Esophagus (tissue), 2 donors: ENCODE results near the gene PSMA4. TPM values are rescaled to one million over a fixed set of nuclear protein-coding genes. Genes with fewer than 3 reads are reported as not detected.
"Not testable (repeated sequence)": the region's sequence is repeated elsewhere in the genome, so short reads cannot be mapped to it uniquely, and the experiment has no call there.

Experiments used
- H3K27ac ChIP-seq, 2 donors: one replicate each; pipeline ENCODE4 v1.5.1; 2013; ENCODE audit warnings: low read depth in 2 of 2, mild to moderate bottlenecking in 2 of 2, inconsistent platforms in 1 of 2, low read length in 1 of 2, moderate library complexity in 1 of 2
- H3K27me3 ChIP-seq, 2 donors: one replicate each; pipeline ENCODE4 v1.6.1; 2013; ENCODE audit warnings: low read length in 2 of 2, control low read depth in 1 of 2, mild to moderate bottlenecking in 1 of 2; ENCODE audit not compliant: insufficient read depth in 2 of 2, control insufficient read depth in 1 of 2
- H3K36me3 ChIP-seq, 2 donors: one replicate each; pipeline ENCODE4 v1.6.1; 2013; ENCODE audit warnings: low read length in 1 of 2; ENCODE audit not compliant: control insufficient read depth in 2 of 2, insufficient read depth in 2 of 2
- H3K4me1 ChIP-seq, 2 donors: one replicate each; pipeline ENCODE4 v1.6.1; 2013; ENCODE audit warnings: low read length in 1 of 2; ENCODE audit not compliant: control insufficient read depth in 2 of 2, insufficient read depth in 2 of 2
- H3K4me3 ChIP-seq, 2 donors: one replicate each; pipeline ENCODE4 v1.5.1; 2013; ENCODE audit warnings: low read length in 2 of 2, mild to moderate bottlenecking in 2 of 2, low read depth in 1 of 2, moderate library complexity in 1 of 2
- H3K9me3 ChIP-seq, 2 donors: one replicate each; pipeline ENCODE4 v1.6.1; 2013; ENCODE audit warnings: mild to moderate bottlenecking in 2 of 2, low read depth in 1 of 2, low read length in 1 of 2, moderate library complexity in 1 of 2; ENCODE audit not compliant: control insufficient read depth in 2 of 2, insufficient read depth in 1 of 2
- WGBS, 2 donors: extraction: QIAGEN DNeasy Blood & Tissue Kit; methylation state at CpG; one replicate each; pipeline ENCODE4 v1.1.7; 2013; 5-methylcytosine and 5-hydroxymethylcytosine counted together
- polyA plus RNA-seq, 2 donors: library from polyadenylated mRNA; stranded (reverse); fragments of 200-250 nt; gene quantifications; one replicate each; pipeline ENCODE4 v1.2.3, GENCODE V29; 2013
- donor health status: healthy with polysubstance abuse.
- donor health status: Bipolar disorder and iron deficiency.

Gene PSMA4
- polyA plus RNA-seq, 2 donors: 109 to 188 TPM

DNA sequence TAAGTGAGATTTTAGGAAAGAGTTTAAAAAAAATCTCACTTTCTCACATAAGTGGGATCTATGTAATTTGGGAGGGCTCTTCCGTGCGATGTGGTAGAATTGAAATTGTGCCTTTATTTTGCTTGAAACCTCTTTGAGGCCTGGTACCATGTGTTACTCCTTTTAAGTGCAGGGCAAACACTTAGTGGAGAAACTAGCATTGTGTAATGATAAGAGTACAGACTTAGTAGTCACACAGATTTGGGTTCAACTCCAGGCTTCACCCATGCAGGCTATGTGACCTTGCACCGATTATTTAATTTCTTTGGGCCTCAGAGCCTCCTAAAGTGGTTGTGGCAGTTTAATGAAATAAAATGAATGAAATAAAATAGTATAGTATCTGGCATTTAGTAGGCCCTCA, 2.4 kb downstream of the PSMA4 start:
- 93 to 97% methylated on average over 3 of the region's 3 CpGs for WGBS, 2 donors
- Histone ChIP-seq H3K27ac (no peak overlapping the region), H3K36me3 (peaks cover 4 to 5% of the 10 kb centered on the region in 2 donors), H3K4me1 (peaks cover 0 to 2% of the 10 kb centered on the region in 2 donors), H3K27me3 (no peaks in the 10 kb centered on the region), H3K9me3 (no peaks in the 10 kb centered on the region), H3K4me3 (no peak overlapping the region)

GRCh38 chr15:78550194-78550593, 9.9 kb downstream of the PSMA4 start:
- Histone ChIP-seq H3K27ac (no peak overlapping the region), H3K9me3 (no peaks in the 10 kb centered on the region), H3K27me3 (no peaks in the 10 kb centered on the region), H3K36me3 (peaks cover 13 to 21% of the 10 kb centered on the region in 2 donors), H3K4me1 (no peaks in the 10 kb centered on the region), H3K4me3 (no peak overlapping the region)
- 79 to 87% methylated on average over 6 of the region's 6 CpGs for WGBS, 2 donors

GRCh38 chr15:78550815-78551214, 10.6 kb downstream of the PSMA4 start:
- Histone ChIP-seq H3K27me3 (no peaks in the 10 kb centered on the region), H3K36me3 (peaks cover 13 to 21% of the 10 kb centered on the region in 2 donors), H3K4me1 (no peaks in the 10 kb centered on the region), H3K27ac (no peak overlapping the region), H3K4me3 (no peak overlapping the region), H3K9me3 (no peaks in the 10 kb centered on the region)
- WGBS, 2 donors: 70 to 77% methylated on average over 3 of the region's 3 CpGs

DNA sequence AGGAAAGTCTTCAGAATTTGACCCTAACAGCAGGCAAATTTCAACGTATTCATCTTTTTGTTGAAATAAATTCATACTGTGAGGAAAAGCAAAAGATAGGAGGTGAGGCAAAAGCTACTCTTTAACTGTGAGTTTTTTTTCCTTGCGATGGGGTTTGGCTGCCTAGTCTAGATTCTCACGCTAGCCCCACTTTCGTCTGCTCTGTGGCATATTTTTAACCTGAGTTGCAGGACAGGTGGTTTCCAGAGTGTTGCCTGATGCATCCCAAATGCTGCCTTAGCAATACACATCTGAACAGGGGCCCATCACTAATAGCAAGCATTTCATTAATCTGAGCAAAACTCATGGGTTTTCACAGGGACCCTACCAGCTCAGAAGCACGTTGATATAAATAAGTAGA, 11.7 kb downstream of the PSMA4 start:
- H3K36me3 ChIP-seq: peaks cover 9 to 20% of the 10 kb centered on the region in 2 donors

GRCh38 chr15:78552597-78552996, 12.4 kb downstream of the PSMA4 start:
- no peaks in the 10 kb centered on the region for H3K4me1 ChIP-seq
- no peak overlapping the region for H3K4me3 ChIP-seq
- H3K36me3 ChIP-seq: peaks cover 9 to 19% of the 10 kb centered on the region in 2 donors
- no peaks in the 10 kb centered on the region for H3K27me3 ChIP-seq
- 71 to 77% methylated on average over 5 of the region's 5 CpGs for WGBS, 2 donors
- no peaks in the 10 kb centered on the region for H3K9me3 ChIP-seq
- H3K27ac ChIP-seq: no peak overlapping the region

More for the DNA sequence above, 11.7 kb downstream of the PSMA4 start:
- H3K4me3 ChIP-seq: no peak overlapping the region
- H3K27me3 ChIP-seq: no peaks in the 10 kb centered on the region
- no peak overlapping the region for H3K27ac ChIP-seq
- H3K9me3 ChIP-seq: no peaks in the 10 kb centered on the region
- 79 to 84% methylated on average over 5 of the region's 5 CpGs for WGBS, 2 donors
- no peaks in the 10 kb centered on the region for H3K4me1 ChIP-seq

- H3K27ac ChIP-seq, H3K9me3 ChIP-seq, H3K36me3 ChIP-seq, H3K4me3 ChIP-seq, H3K4me1 ChIP-seq, H3K27me3 ChIP-seq: not testable (repeated sequence)
- WGBS, 2 donors: 92 to 95% methylated on average over 10 of the region's 10 CpGs
These were observed 20.0 kb downstream of the PSMA4 start for GRCh38 chr15:78560201-78560600.

- H3K36me3 ChIP-seq: no peaks in the 10 kb centered on the region
- WGBS, 2 donors: 80 to 87% methylated on average over 5 of the region's 5 CpGs
- no peaks in the 10 kb centered on the region for H3K27me3 ChIP-seq
- no peaks in the 10 kb centered on the region for H3K9me3 ChIP-seq
- H3K4me1 ChIP-seq: peaks cover 0 to 3% of the 10 kb centered on the region in 2 donors
- no peak overlapping the region for H3K4me3 ChIP-seq
- H3K27ac ChIP-seq: no peak overlapping the region
These were observed 21.2 kb downstream of the PSMA4 start for GRCh38 chr15:78561490-78561889.

DNA sequence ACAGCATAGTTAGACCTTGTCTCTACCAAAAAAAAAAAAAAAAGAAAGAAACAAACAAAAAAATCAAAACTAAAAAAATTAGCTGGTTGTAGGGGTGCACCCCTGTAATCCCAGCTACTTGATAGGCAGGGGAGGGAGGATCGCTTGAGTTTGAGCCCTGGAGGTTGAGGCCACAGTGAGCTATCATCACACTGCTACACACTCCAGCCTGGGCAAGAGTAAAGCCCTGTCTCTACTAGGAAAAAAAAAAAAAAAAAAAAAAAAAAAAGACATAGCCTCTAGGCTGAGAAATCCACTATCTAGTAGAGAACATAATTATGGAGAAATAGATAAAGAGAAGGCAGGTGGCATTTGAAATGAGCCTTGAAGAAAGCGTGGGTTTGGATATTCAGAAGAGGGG, 22.8 kb downstream of the PSMA4 start:
- WGBS, 2 donors: 90 to 91% methylated on average over 2 of the region's 2 CpGs
- Histone ChIP-seq H3K27ac (no peak overlapping the region), H3K27me3 (no peaks in the 10 kb centered on the region), H3K9me3 (no peaks in the 10 kb centered on the region), H3K4me1 (peaks cover 0 to 3% of the 10 kb centered on the region in 2 donors), H3K4me3 (no peak overlapping the region), H3K36me3 (no peaks in the 10 kb centered on the region)

DNA sequence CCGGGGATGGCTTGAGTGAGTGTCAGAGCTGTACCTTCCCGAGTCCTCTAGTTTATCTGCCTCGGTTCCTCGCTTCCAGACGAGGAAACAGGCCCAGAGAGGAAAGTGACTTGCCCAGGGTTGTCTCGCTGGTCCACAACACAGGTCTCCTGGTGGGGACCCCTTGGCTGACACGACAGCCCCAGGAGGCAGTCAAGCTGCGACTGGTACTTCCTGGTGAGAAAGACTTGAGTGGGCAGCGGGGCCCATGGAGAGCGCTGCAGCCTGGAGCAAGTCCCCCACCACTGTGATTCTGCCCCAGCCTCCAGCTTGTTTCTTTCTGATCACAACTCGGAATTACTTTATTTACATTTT, 24.5 kb downstream of the PSMA4 start:
- no peaks in the 10 kb centered on the region for H3K9me3 ChIP-seq
- 60 to 65% methylated on average over 11 of the region's 11 CpGs for whole genome bisulfite sequencing, 2 donors
- peaks cover 0 to 3% of the 10 kb centered on the region in 2 donors for H3K4me1 ChIP-seq
- H3K36me3 ChIP-seq: no peaks in the 10 kb centered on the region
- no peaks in the 10 kb centered on the region for H3K27me3 ChIP-seq
- H3K27ac ChIP-seq: no peak overlapping the region
- no peak overlapping the region for H3K4me3 ChIP-seq

GRCh38 chr15:78565097-78565950, 25.1 kb downstream of the PSMA4 start, which contains the start of gene CHRNA5:
CHRNA5 (plus strand) TSS chr15:78565520; CDS start chr15:78565720, 200 bp downstream.
- Histone ChIP-seq H3K4me3 (peak within 1 kb of the TSS; percentile 63 to 67), H3K4me1 (peaks cover 0 to 3% of the 10 kb centered on the region in 2 donors), H3K36me3 (no peaks in the 10 kb centered on the region), H3K27me3 (no peaks in the 10 kb centered on the region), H3K27ac (peak within 1 kb of the TSS; percentile 27 to 45), H3K9me3 (no peaks in the 10 kb centered on the region)
- 0 to 1% methylated on average over 72 to 75 of the region's 75 CpGs for WGBS, 2 donors
